ENCODE data around the gene EMX1.

GRCh38 chr2:72944804-72945449 lies 27.6 kb downstream of the EMX1 start:
- no peak for TF ChIP-seq CTCF (conservative IDR thresholded peaks at IDR 0.05; ENCODE audit: low read length)
- no peak for TF ChIP-seq EZH2phosphoT487 (IDR thresholded peaks at IDR 0.05; ENCODE audit: borderline replicate concordance, low read depth, low read length)
